ENCODE results near the gene SRBD1. TPM values are rescaled to one million over a fixed set of nuclear protein-coding genes. Genes with fewer than 3 reads are reported as not detected.

Gene SRBD1
- polyA plus RNA-seq, 1 donor from 2014 or later = 5.3 TPM

DNA sequence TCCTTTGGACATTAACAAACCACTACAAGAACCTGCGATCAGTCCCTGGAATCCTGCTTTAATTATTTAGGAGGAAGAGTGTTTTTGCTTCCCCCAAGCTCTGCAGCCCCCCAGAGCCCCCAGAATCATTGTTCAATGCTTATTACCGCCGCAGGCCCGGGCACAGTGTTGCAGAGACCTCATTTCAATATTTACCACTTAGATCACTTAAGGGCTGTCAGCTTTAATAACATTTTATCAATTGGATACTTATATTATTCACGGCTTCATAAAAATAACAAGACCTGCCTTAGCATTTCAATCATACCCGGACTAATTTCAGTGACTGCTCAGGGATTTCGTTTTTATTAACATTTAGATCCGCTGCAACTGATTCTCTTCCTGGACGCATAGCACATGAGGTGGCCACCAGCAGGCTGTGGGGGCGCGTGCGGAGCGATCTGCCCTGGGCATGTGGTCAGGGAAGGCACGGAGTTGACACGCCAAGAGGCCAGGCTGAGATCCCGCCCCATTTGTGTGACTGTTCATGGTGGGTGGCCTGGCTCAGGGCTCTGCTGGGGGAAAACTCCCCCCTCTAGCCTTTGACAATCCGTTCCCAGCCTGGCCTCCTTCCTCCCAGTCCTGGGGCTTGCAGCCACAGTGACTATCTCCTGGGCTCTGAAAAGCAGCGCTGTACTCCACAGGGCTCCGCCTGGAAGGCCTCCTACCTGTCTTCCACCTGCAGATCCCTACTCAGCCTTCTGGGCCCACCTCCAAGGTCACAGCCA, 267.6 kb downstream of the SRBD1 start:
- Histone ChIP-seq H3K27me3 (ENCODE audit: insufficient read depth, low read depth, low read length) (no peaks in the 10 kb centered on the region), H3K9me2 (ENCODE audit: insufficient read depth, low read length) (no peaks in the 10 kb centered on the region), H3K36me3 (ENCODE audit: insufficient read depth, low read length) (no peaks in the 10 kb centered on the region), H3K9ac (ENCODE audit: low read length) (no peak overlapping the region), H4K20me1 (ENCODE audit: insufficient read depth) (no peaks in the 10 kb centered on the region), H3K4me3 (ENCODE audit: low read length) (no peak overlapping the region), H3K79me2 (replicated peaks; ENCODE audit: insufficient read depth, low read length) (no peaks in the 10 kb centered on the region), H3K4me2 (ENCODE audit: low read length) (no peak overlapping the region), H3F3A (ENCODE audit: insufficient read depth, low read length, poor library complexity, severe bottlenecking) (no peaks in the 10 kb centered on the region), H3K27ac (ENCODE audit: low read length) (no peak overlapping the region), H3K9me3 (ENCODE audit: low read length) (no peaks in the 10 kb centered on the region), H2AFZ (ENCODE audit: low read depth, low read length) (no peak overlapping the region)
- TF ChIP-seq MXI1 (conservative IDR thresholded peaks at IDR 0.05; ENCODE audit: poor library complexity, severe bottlenecking) = no peak
- TF ChIP-seq, protein P1, sequence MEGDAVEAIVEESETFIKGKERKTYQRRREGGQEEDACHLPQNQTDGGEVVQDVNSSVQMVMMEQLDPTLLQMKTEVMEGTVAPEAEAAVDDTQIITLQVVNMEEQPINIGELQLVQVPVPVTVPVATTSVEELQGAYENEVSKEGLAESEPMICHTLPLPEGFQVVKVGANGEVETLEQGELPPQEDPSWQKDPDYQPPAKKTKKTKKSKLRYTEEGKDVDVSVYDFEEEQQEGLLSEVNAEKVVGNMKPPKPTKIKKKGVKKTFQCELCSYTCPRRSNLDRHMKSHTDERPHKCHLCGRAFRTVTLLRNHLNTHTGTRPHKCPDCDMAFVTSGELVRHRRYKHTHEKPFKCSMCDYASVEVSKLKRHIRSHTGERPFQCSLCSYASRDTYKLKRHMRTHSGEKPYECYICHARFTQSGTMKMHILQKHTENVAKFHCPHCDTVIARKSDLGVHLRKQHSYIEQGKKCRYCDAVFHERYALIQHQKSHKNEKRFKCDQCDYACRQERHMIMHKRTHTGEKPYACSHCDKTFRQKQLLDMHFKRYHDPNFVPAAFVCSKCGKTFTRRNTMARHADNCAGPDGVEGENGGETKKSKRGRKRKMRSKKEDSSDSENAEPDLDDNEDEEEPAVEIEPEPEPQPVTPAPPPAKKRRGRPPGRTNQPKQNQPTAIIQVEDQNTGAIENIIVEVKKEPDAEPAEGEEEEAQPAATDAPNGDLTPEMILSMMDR (IDR thresholded peaks at IDR 0.05; ENCODE audit: poor library complexity, severe bottlenecking) = no peak

DNA sequence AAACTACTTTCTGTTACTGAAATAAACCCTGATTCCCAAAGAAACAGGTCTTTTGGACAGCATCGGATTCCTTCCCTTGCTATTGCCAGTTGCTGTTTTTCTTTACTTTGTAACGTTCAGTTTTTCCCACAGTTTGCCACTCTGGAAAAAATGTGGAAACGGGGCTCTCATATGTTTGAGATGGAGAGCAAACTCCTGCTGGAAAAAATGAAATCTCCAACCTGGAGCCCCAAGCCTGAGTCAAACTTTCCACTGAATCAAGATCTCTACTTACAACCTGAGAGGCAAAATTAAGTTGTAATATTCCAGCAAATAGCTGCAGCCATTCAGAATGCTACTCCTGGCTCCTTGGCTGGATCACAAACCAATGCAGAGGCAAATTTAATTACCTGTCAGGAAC, 270.7 kb downstream of the SRBD1 start:
- Histone ChIP-seq H4K20me1 (ENCODE audit: insufficient read depth) (no peaks in the 10 kb centered on the region), H3K9ac (ENCODE audit: low read length) (no peak overlapping the region), H3K36me3 (ENCODE audit: insufficient read depth, low read length) (no peaks in the 10 kb centered on the region), H3F3A (ENCODE audit: insufficient read depth, low read length, poor library complexity, severe bottlenecking) (no peaks in the 10 kb centered on the region), H3K9me2 (ENCODE audit: insufficient read depth, low read length) (no peaks in the 10 kb centered on the region), H2AFZ (ENCODE audit: low read depth, low read length) (no peak overlapping the region), H3K79me2 (replicated peaks; ENCODE audit: insufficient read depth, low read length) (no peaks in the 10 kb centered on the region), H3K9me3 (ENCODE audit: low read length) (no peaks in the 10 kb centered on the region), H3K4me2 (ENCODE audit: low read length) (no peak overlapping the region), H3K27ac (ENCODE audit: low read length) (no peak overlapping the region), H3K27me3 (ENCODE audit: insufficient read depth, low read depth, low read length) (no peaks in the 10 kb centered on the region), H3K4me3 (ENCODE audit: low read length) (no peak overlapping the region)
- no peak for TF ChIP-seq POLR2AphosphoS5 (IDR thresholded peaks at IDR 0.05)
- TF ChIP-seq SMC3 (conservative IDR thresholded peaks at IDR 0.05; ENCODE audit: poor library complexity) = no peak
- TF ChIP-seq RAD21 (conservative IDR thresholded peaks at IDR 0.05) = no peak
- TF ChIP-seq, protein P2, sequence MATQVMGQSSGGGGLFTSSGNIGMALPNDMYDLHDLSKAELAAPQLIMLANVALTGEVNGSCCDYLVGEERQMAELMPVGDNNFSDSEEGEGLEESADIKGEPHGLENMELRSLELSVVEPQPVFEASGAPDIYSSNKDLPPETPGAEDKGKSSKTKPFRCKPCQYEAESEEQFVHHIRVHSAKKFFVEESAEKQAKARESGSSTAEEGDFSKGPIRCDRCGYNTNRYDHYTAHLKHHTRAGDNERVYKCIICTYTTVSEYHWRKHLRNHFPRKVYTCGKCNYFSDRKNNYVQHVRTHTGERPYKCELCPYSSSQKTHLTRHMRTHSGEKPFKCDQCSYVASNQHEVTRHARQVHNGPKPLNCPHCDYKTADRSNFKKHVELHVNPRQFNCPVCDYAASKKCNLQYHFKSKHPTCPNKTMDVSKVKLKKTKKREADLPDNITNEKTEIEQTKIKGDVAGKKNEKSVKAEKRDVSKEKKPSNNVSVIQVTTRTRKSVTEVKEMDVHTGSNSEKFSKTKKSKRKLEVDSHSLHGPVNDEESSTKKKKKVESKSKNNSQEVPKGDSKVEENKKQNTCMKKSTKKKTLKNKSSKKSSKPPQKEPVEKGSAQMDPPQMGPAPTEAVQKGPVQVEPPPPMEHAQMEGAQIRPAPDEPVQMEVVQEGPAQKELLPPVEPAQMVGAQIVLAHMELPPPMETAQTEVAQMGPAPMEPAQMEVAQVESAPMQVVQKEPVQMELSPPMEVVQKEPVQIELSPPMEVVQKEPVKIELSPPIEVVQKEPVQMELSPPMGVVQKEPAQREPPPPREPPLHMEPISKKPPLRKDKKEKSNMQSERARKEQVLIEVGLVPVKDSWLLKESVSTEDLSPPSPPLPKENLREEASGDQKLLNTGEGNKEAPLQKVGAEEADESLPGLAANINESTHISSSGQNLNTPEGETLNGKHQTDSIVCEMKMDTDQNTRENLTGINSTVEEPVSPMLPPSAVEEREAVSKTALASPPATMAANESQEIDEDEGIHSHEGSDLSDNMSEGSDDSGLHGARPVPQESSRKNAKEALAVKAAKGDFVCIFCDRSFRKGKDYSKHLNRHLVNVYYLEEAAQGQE (IDR thresholded peaks at IDR 0.05; ENCODE audit: borderline replicate concordance) = no peak
- no peak for TF ChIP-seq TAF1 (IDR thresholded peaks at IDR 0.05; ENCODE audit: low read depth)
- no peak for TF ChIP-seq EZH2 (IDR thresholded peaks at IDR 0.05; ENCODE audit: borderline replicate concordance, insufficient read depth, low read length, poor library complexity, severe bottlenecking)
- TF ChIP-seq, protein P1 (IDR thresholded peaks at IDR 0.05; ENCODE audit: poor library complexity, severe bottlenecking) = no peak
- no peak for TF ChIP-seq EP300 (conservative IDR thresholded peaks at IDR 0.05; ENCODE audit: poor library complexity, severe bottlenecking)
- no peak for TF ChIP-seq MXI1 (conservative IDR thresholded peaks at IDR 0.05; ENCODE audit: poor library complexity, severe bottlenecking)

All from neural cell (in vitro differentiated cells).